GM23338 (cell line): Measurements from ENCODE around the gene CFAP299. TPM values are rescaled to one million over a fixed set of nuclear protein-coding genes. Genes with fewer than 3 reads are reported as not detected.

ENCODE experiments used
- ATAC-seq: fragments of 200-7000 bp; cut with Tn5 transposase; 3 replicates; pipeline ENCODE4 v1.9.1; 2020
- DNase-seq: peaks from one replicate; pipeline ENCODE4 v3.0.0-alpha.2; 2015; ENCODE audit warnings: low spot score
- H2AFZ ChIP-seq: fragments of 200-600 bp; sonication (generic); 2 replicates; pipeline ENCODE4 v1.8.0; 2016; ENCODE audit warnings: antibody characterized with exemption, mild to moderate bottlenecking, moderate library complexity
- H3F3A ChIP-seq: fragments of 200-600 bp; sonication (generic); replicated peaks from 2 replicates; pipeline ENCODE4 v1.8.0; 2017; ENCODE audit warnings: antibody characterized with exemption, mixed run types, low read depth
- H3K27ac ChIP-seq: fragments of 200-600 bp; sonication (generic); 2 replicates; pipeline ENCODE4 v1.6.1; 2016; ENCODE audit warnings: low read depth
- H3K27me3 ChIP-seq: fragments of 200-600 bp; sonication (generic); 2 replicates; pipeline ENCODE4 v1.8.0; 2016; ENCODE audit warnings: mild to moderate bottlenecking, mixed run types, moderate library complexity; ENCODE audit not compliant: insufficient read depth
- H3K36me3 ChIP-seq: fragments of 200-600 bp; sonication (generic); 2 replicates; pipeline ENCODE4 v1.8.0; 2016; ENCODE audit warnings: mild to moderate bottlenecking; ENCODE audit not compliant: insufficient read depth
- H3K4me1 ChIP-seq: fragments of 200-600 bp; sonication (generic); 2 replicates; pipeline ENCODE4 v1.8.0; 2016; ENCODE audit warnings: mild to moderate bottlenecking, moderate library complexity; ENCODE audit not compliant: insufficient read depth
- H3K4me2 ChIP-seq: fragments of 200-600 bp; sonication (generic); 2 replicates; pipeline ENCODE4 v1.7.1; 2017; ENCODE audit warnings: mixed run types
- H3K4me3 ChIP-seq: fragments of 200-600 bp; sonication (generic); 2 replicates; pipeline ENCODE4 v1.6.1; 2016; ENCODE audit warnings: mixed run types
- H3K79me2 ChIP-seq: fragments of 200-600 bp; sonication (generic); replicated peaks from 2 replicates; pipeline ENCODE4 v1.8.0; 2017; ENCODE audit warnings: mild to moderate bottlenecking; ENCODE audit not compliant: insufficient read depth
- H3K9me2 ChIP-seq: fragments of 200-600 bp; sonication (generic); 2 replicates; pipeline ENCODE4 v1.8.0; 2017; ENCODE audit not compliant: insufficient read depth
- H4K20me1 ChIP-seq: fragments of 200-600 bp; sonication (generic); replicated peaks from 2 replicates; pipeline ENCODE4 v1.8.0; 2017; ENCODE audit warnings: mild to moderate bottlenecking; ENCODE audit not compliant: insufficient read depth
- H3K27ac Mint-ChIP-seq: 2 replicates; pipeline ENCODE4 v1.8.0; 2020; ENCODE audit warnings: inconsistent platforms, mild to moderate bottlenecking, moderate library complexity, mixed read lengths
- H3K27me3 Mint-ChIP-seq: 3 replicates; pipeline ENCODE4 v1.8.0; 2022; ENCODE audit warnings: low read depth, mild to moderate bottlenecking, moderate library complexity, mixed read lengths, inconsistent platforms; ENCODE audit not compliant: insufficient read depth, poor library complexity
- H3K36me3 Mint-ChIP-seq: 3 replicates; pipeline ENCODE4 v1.8.0; 2021; ENCODE audit warnings: low read depth, mild to moderate bottlenecking, inconsistent platforms, moderate library complexity, mixed read lengths
- H3K4me1 Mint-ChIP-seq: 3 replicates; pipeline ENCODE4 v1.8.0; 2020; ENCODE audit warnings: mild to moderate bottlenecking, inconsistent platforms, mixed read lengths
- H3K4me3 Mint-ChIP-seq: 3 replicates; pipeline ENCODE4 v1.8.0; 2021; ENCODE audit warnings: moderate library complexity, mild to moderate bottlenecking, inconsistent platforms, mixed read lengths
- H3K9me3 Mint-ChIP-seq: 3 replicates; pipeline ENCODE4 v1.8.0; 2020; ENCODE audit warnings: moderate library complexity, mild to moderate bottlenecking, inconsistent platforms, mixed read lengths
- EZH2 ChIP-seq: fragments of 200-600 bp; sonication (generic); IDR thresholded peaks from one replicate; pipeline ENCODE4 v1.8.0; 2017; ENCODE audit warnings: antibody characterized with exemption, mild to moderate bottlenecking, low read depth; ENCODE audit not compliant: unreplicated experiment
- EZH2phosphoT487 ChIP-seq: fragments of 200-600 bp; sonication (generic); IDR thresholded peaks from one replicate; pipeline ENCODE4 v1.8.1; 2018; ENCODE audit warnings: antibody characterized with exemption; ENCODE audit not compliant: unreplicated experiment
- JUNB ChIP-seq: IDR thresholded peaks from one replicate; pipeline ENCODE4 v1.6.1; 2016; ENCODE audit warnings: antibody characterized with exemption; ENCODE audit not compliant: unreplicated experiment
- POLR2AphosphoS5 ChIP-seq: IDR thresholded peaks from 2 replicates; pipeline ENCODE4 v1.6.1; 2016; ENCODE audit warnings: antibody characterized with exemption, low read depth
- STAT1 ChIP-seq: IDR thresholded peaks from one replicate; pipeline ENCODE4 v1.6.1; 2016; ENCODE audit warnings: antibody characterized with exemption; ENCODE audit not compliant: unreplicated experiment
- ZNF331 ChIP-seq: fragments of 250-450 bp; sonication (Bioruptor Pico); IDR thresholded peaks from 2 replicates; pipeline ENCODE4 v1.5.0; 2020; ENCODE audit warnings: low read depth, mild to moderate bottlenecking, moderate library complexity
- ZNF462 ChIP-seq: fragments of 250-450 bp; sonication (Bioruptor Pico); IDR thresholded peaks from 2 replicates; pipeline ENCODE4 v1.5.0; 2020; ENCODE audit warnings: mild to moderate bottlenecking, moderate library complexity
- polyA plus RNA-seq: library from polyadenylated mRNA; unstranded; fragments of >200 nt; fragmentation: Nextera tagmentation; extraction: Ambion mirVana; gene quantifications from 2 replicates; pipeline ENCODE4 v1.2.1, GENCODE V29; 2016
- total RNA-seq: library from RNA; depleted of rRNA; stranded (reverse); fragments of >200 nt; shearing (Covaris generic); gene quantifications from 2 replicates; pipeline ENCODE4 v1.2.3, GENCODE V29; 2014

CFAP299 gene
- total and polyA plus RNA-seq, 2 experiments from 2014 or later: not detected

- TF ChIP-seq ZNF462 (no peak), STAT1 (no peak), ZNF331 (CRISPR knock-in tag) (no peak), EZH2 (no peak)
Observed at GRCh38 chr4:80295336-80295735, 40.2 kb upstream of the CFAP299 start (continued).

- ATAC-seq (no peak), DNase-seq (no peak)
- Mint-ChIP-seq H3K4me1 (no peaks in the 10 kb centered on the region), H3K9me3 (no peaks in the 10 kb centered on the region), H3K36me3 (no peaks in the 10 kb centered on the region), H3K27ac (no peak overlapping the region), H3K4me3 (no peak overlapping the region), H3K27me3 (no peaks in the 10 kb centered on the region)
- Histone ChIP-seq H3K4me1 (no peaks in the 10 kb centered on the region), H3K9me2 (no peaks in the 10 kb centered on the region), H3K4me3 (no peak overlapping the region), H2AFZ (no peak overlapping the region; the same call in 1 of the 2 replicates), H3F3A (no peaks in the 10 kb centered on the region), H3K27ac (no peak overlapping the region), H3K36me3 (no peaks in the 10 kb centered on the region), H3K79me2 (no peaks in the 10 kb centered on the region), H3K27me3 (no peaks in the 10 kb centered on the region), H3K4me2 (no peak overlapping the region), H4K20me1 (no peaks in the 10 kb centered on the region)
- TF ChIP-seq STAT1 (no peak), POLR2AphosphoS5 (no peak), EZH2phosphoT487 (no peak), JUNB (no peak)
Observed at GRCh38 chr4:80295826-80296225, 39.7 kb upstream of the CFAP299 start.
